Jurkat, Clone E6-1 (cell line): ENCODE measurements around the gene RAD54L.
"Not testable (repeated sequence)": the region's sequence is repeated elsewhere in the genome, so short reads cannot be mapped to it uniquely, and the experiment has no call there.

Source experiments
- DNase-seq: peaks from one replicate; pipeline ENCODE4 v3.0.0-alpha.2; 2011; ENCODE audit warnings: low read depth, low spot score
- H3K4me3 ChIP-seq: 2 replicates; pipeline ENCODE4 v1.5.1; 2011; ENCODE audit warnings: mild to moderate bottlenecking, low read length, control low read depth, moderate library complexity

The RAD54L gene

GRCh38 chr1:46309401-46310159 is 62.0 kb downstream of the RAD54L start:
- no peak for DNase-seq
- no peak overlapping the region for H3K4me3 ChIP-seq

GRCh38 chr1:46310321-46310720 is 62.8 kb downstream of the RAD54L start:
- no peak for DNase-seq
- no peak overlapping the region for H3K4me3 ChIP-seq

DNA sequence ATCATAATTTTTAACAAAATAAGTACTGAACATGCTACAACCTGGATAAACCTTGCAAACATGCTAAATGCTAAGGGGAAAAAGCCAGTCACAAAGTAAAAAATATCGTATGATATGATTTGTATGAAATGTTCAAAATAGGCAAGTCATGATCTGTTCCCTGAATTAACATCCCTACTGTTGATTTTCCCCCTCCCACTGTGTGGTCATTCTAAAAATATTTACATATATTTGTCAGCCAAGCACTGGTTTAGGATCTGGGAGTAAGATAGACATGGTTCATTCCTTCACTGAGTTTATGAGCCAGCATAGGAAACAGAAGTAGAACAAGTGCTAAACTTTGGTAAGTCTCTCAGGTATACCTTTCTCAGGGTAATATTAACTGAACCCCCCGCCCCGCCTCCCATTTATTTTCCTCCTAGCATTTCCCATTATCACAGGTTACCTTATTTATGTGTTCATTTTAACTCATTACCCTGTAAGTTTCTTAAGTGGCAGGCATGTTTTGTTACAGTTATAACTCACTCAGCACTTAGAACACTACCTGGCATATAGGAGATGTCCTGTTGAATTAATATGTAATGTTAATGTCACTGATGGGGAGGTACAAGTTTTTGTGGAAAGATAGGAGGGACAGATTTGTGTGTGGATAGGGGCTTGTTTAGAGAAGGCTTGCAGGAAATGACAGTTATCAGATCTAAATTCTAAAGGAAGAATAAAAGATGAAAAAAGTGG is 68.3 kb downstream of the RAD54L start:
- no peak for DNase-seq

GRCh38 chr1:46317323-46317722 is 69.8 kb downstream of the RAD54L start:
- no peak overlapping the region for H3K4me3 ChIP-seq
- no peak for DNase-seq

More for the DNA sequence above, 68.3 kb downstream of the RAD54L start:
- no peak overlapping the region for H3K4me3 ChIP-seq

DNA sequence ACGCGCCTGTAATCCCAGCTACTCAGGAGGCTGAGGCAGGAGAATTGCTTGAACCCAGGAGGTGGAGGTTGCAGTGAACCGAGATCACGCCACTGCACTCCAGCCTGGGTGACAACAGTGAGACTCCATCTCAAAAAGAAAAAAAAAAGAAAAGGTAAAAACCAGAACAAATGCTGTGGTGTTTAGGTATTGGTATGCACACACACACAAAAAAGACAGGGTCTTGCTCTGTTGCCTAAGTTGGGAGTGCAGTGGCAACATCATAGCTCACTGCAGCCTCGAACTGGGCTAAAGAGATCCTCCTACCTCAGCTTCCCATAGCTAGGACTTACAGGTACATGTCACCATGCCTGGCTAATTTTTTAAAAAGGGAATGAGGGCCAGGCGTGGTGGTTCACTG is 71.7 kb downstream of the RAD54L start:
- H3K4me3 ChIP-seq, DNase-seq: not testable (repeated sequence)

DNA sequence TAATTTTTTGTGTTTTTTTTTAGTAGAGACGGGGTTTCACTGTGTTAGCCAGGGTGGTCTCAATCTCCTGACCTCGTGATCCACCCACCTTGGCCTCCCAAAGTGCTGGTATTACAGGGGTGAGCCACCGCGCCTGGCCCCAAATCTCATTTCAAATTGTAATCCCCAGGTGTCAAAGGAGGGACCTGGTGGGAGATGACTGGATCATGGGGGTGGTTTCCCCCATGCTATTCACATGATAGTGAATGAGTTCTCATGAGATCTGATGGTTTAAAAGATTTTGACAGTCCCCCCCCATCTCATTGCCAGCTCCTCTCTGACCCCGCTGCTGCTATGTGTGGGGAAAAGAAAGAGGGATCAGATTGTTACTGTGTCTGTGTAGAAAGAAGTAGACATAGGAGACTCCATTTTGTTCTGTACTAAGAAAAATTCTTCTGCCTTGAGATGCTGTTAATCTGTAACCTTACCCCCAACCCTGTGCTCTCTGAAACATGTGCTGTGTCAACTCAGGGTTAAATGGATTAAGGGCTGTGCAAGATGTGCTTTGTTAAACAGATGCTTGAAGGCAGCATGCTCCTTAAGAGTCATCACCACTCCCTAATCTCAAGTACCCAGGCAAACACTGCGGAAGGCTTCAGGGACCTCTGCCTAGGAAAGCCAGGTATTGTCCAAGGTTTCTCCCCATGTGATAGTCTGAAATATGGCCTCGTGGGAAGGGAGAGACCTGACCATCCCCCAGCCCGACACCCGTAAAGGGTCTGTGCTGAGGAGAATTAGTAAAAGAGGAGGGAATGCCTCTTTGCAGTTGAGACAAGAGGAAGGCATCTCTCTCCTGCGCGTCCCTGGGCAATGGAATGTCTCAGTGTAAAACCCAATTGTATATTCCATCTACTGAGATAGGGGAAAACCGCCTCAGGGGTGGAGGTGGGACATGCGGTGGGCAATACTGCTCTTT is 72.7 kb downstream of the RAD54L start:
- not testable (repeated sequence) for H3K4me3 ChIP-seq, DNase-seq

GRCh38 chr1:46322191-46322590 is 74.6 kb downstream of the RAD54L start:
- H3K4me3 ChIP-seq, DNase-seq: not testable (repeated sequence)

DNA sequence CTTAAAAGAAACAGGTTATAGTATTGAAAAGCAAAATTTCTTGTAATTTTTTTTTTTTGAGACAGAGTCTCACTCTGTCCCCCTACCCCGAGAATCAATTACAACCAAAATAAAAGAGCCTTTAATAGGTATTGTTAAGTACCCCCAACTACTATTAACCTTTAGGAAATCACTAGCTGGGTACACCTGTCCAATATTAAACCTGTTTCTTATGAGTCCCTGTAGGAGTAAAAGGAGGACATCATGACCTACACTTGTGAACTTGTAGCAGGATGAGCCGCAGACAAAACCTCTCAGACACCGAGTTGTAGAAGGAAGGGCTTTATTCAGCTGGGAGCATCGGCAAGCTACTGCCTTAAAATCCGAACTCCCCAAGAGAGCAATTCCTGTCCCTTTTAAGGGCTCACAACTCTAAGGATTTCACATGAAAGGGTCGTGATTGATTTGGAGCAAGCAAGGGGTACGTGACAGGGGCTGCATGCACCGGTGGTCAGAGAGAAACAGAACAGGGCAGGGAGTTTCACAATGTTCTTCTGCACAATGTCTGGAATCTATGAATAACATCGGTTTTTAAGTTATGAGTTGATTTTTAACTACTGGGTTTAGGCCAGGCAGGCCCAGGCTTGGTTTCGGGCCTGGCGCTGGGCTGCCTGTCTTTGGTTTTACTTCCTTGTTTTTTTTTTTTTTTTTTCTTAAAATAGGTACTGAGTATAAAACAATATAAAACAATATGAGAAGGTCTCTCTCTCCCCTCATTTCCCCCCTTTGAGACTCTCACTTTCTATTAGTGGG is 77.9 kb downstream of the RAD54L start:
- DNase-seq = not testable (repeated sequence)

More for the DNA sequence above, 77.9 kb downstream of the RAD54L start:
- not testable (repeated sequence) for H3K4me3 ChIP-seq
